ENCODE results near the gene CCT7. TPM values are rescaled to one million over a fixed set of nuclear protein-coding genes. Genes with fewer than 3 reads are reported as not detected.

CCT7 gene
- total RNA-seq, 1 experiment from 2014 or later, result 637 TPM

GRCh38 chr2:73262108-73262651, 28.1 kb downstream of the CCT7 start:
- ChIA-PET CTCF (no interaction called here), RAD21 (ENCODE audit: low non-redundant PET in 1 of 2, low total read pairs in 2 of 2, uncharacterized antibody in 2 of 2, unreplicated experiment in 2 of 2) (no interaction called here), POLR2A (interaction anchor here (1.3 kb wide), 1 partner anchor 24 kb away, joined by 3 read pairs; no protein-coding TSS in a partner anchor)
- ATAC-seq, result no peak
- DNase-seq (ENCODE audit: low read depth, low spot score), result no peak
- H4K20me1 ChIP-seq (ENCODE audit: insufficient read depth), result no peaks in the 10 kb centered on the region
- no peak overlapping the region for H3K9ac ChIP-seq (ENCODE audit: low read length)
- no peak overlapping the region for H3K4me2 ChIP-seq (ENCODE audit: low read length)
- no peaks in the 10 kb centered on the region for H3K9me3 ChIP-seq (ENCODE audit: control insufficient read depth in 1 of 2, insufficient read depth in 1 of 2, low read depth in 1 of 2, low read length in 2 of 2)
- no peak overlapping the region for H3K27ac ChIP-seq (ENCODE audit: low read depth, low read length)
- H3K27me3 ChIP-seq (ENCODE audit: insufficient read depth, low read length), result no peaks in the 10 kb centered on the region
- H3K4me3 ChIP-seq (replicated peaks in 1 of 2; ENCODE audit: low read depth in 1 of 2, low read length in 2 of 2), result no peak overlapping the region
- BruUV-seq (replicated peaks), result no TSS peak
- peaks cover 15% of the 10 kb centered on the region for H3K79me2 ChIP-seq (ENCODE audit: insufficient read depth, low read length)
- intact Hi-C loops (cut with micrococcal nuclease), result no loop called here
- H3K36me3 ChIP-seq (ENCODE audit: control insufficient read depth in 1 of 2, insufficient read depth in 2 of 2, low read length in 2 of 2), result peaks cover 16 to 22% of the 10 kb centered on the region in 2 experiments; a peak in 3 of 4 replicates
- no peaks in the 10 kb centered on the region for H3K9me2 ChIP-seq (ENCODE audit: insufficient read depth)
- H3K4me1 ChIP-seq (ENCODE audit: control insufficient read depth in 1 of 2, insufficient read depth in 2 of 2, low read length in 2 of 2), result peaks cover 0 to 5% of the 10 kb centered on the region in 2 experiments; a peak in 1 of 4 replicates
- no peak for TF ChIP-seq EGR1 (IDR thresholded peaks at IDR 0.05; ENCODE audit: low read depth)
- no peak for TF ChIP-seq TCF7L2 (IDR thresholded peaks at IDR 0.05; ENCODE audit: borderline replicate concordance, extremely low read depth, insufficient read depth, insufficient read length)
- TF ChIP-seq, protein P1, sequence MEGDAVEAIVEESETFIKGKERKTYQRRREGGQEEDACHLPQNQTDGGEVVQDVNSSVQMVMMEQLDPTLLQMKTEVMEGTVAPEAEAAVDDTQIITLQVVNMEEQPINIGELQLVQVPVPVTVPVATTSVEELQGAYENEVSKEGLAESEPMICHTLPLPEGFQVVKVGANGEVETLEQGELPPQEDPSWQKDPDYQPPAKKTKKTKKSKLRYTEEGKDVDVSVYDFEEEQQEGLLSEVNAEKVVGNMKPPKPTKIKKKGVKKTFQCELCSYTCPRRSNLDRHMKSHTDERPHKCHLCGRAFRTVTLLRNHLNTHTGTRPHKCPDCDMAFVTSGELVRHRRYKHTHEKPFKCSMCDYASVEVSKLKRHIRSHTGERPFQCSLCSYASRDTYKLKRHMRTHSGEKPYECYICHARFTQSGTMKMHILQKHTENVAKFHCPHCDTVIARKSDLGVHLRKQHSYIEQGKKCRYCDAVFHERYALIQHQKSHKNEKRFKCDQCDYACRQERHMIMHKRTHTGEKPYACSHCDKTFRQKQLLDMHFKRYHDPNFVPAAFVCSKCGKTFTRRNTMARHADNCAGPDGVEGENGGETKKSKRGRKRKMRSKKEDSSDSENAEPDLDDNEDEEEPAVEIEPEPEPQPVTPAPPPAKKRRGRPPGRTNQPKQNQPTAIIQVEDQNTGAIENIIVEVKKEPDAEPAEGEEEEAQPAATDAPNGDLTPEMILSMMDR (IDR thresholded peaks at IDR 0.05 in 2 of 3, conservative IDR thresholded peaks at IDR 0.05 in 1 of 3; ENCODE audit: borderline replicate concordance in 1 of 3, insufficient read depth in 1 of 3, low read depth in 2 of 3, low read length in 2 of 3), result no peak
- no peak for TF ChIP-seq SRF (IDR thresholded peaks at IDR 0.05; ENCODE audit: low read depth)
- TF ChIP-seq FOSL1 (IDR thresholded peaks at IDR 0.05; ENCODE audit: low read depth), result no peak
- TF ChIP-seq SP1 (IDR thresholded peaks at IDR 0.05; ENCODE audit: low read depth), result no peak
- no peak for TF ChIP-seq EZH2phosphoT487 (IDR thresholded peaks at IDR 0.05; ENCODE audit: borderline replicate concordance)
- no peak for TF ChIP-seq CBX3 (IDR thresholded peaks at IDR 0.05; ENCODE audit: low read depth)
- TF ChIP-seq RAD21 (IDR thresholded peaks at IDR 0.05; ENCODE audit: low read depth), result no peak
- TF ChIP-seq, protein P2, sequence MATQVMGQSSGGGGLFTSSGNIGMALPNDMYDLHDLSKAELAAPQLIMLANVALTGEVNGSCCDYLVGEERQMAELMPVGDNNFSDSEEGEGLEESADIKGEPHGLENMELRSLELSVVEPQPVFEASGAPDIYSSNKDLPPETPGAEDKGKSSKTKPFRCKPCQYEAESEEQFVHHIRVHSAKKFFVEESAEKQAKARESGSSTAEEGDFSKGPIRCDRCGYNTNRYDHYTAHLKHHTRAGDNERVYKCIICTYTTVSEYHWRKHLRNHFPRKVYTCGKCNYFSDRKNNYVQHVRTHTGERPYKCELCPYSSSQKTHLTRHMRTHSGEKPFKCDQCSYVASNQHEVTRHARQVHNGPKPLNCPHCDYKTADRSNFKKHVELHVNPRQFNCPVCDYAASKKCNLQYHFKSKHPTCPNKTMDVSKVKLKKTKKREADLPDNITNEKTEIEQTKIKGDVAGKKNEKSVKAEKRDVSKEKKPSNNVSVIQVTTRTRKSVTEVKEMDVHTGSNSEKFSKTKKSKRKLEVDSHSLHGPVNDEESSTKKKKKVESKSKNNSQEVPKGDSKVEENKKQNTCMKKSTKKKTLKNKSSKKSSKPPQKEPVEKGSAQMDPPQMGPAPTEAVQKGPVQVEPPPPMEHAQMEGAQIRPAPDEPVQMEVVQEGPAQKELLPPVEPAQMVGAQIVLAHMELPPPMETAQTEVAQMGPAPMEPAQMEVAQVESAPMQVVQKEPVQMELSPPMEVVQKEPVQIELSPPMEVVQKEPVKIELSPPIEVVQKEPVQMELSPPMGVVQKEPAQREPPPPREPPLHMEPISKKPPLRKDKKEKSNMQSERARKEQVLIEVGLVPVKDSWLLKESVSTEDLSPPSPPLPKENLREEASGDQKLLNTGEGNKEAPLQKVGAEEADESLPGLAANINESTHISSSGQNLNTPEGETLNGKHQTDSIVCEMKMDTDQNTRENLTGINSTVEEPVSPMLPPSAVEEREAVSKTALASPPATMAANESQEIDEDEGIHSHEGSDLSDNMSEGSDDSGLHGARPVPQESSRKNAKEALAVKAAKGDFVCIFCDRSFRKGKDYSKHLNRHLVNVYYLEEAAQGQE (IDR thresholded peaks at IDR 0.05; ENCODE audit: low read depth), result no peak
- no peak for TF ChIP-seq ZNF274 (IDR thresholded peaks at IDR 0.05; ENCODE audit: low read depth, low read length)
- no peak for TF ChIP-seq SIN3A (IDR thresholded peaks at IDR 0.05; ENCODE audit: low read depth)
- TF ChIP-seq CEBPB (IDR thresholded peaks at IDR 0.05; ENCODE audit: low read depth), result no peak
- TF ChIP-seq POLR2A (IDR thresholded peaks at IDR 0.05; ENCODE audit: borderline replicate concordance, extremely low read depth, insufficient read depth, insufficient read length), result no peak
- TF ChIP-seq, protein P3, sequence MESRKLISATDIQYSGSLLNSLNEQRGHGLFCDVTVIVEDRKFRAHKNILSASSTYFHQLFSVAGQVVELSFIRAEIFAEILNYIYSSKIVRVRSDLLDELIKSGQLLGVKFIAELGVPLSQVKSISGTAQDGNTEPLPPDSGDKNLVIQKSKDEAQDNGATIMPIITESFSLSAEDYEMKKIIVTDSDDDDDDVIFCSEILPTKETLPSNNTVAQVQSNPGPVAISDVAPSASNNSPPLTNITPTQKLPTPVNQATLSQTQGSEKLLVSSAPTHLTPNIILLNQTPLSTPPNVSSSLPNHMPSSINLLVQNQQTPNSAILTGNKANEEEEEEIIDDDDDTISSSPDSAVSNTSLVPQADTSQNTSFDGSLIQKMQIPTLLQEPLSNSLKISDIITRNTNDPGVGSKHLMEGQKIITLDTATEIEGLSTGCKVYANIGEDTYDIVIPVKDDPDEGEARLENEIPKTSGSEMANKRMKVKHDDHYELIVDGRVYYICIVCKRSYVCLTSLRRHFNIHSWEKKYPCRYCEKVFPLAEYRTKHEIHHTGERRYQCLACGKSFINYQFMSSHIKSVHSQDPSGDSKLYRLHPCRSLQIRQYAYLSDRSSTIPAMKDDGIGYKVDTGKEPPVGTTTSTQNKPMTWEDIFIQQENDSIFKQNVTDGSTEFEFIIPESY (IDR thresholded peaks at IDR 0.05; ENCODE audit: extremely low read depth, insufficient replicate concordance, low read length), result no peak
- no peak overlapping the region for H2AFZ ChIP-seq (ENCODE audit: low read depth, low read length, poor library complexity, severe bottlenecking)

Measured in HCT116 (cell line).